Adrenal gland (tissue), 12 donors: ENCODE measurements around the gene WNT7A. TPM values are rescaled to one million over a fixed set of nuclear protein-coding genes. Genes with fewer than 3 reads are reported as not detected.

ENCODE experiments used
- DNase-seq, 7 donors: peaks; one replicate each; pipeline ENCODE4 v3.0.0-alpha.2; 2019 to 2020
- H3K27ac ChIP-seq, 5 donors: fragments of 200-600 bp; sonication (generic) in 4 of 5; 1 replicate in 3 of 5; 2 replicates in 2 of 5; pipeline versions ENCODE4 v1.5.1 to v1.8.0; 2016 to 2020; ENCODE audit warnings: mild to moderate bottlenecking in 1 of 5
- H3K27me3 ChIP-seq: fragments of 200-600 bp; 2 replicates; pipeline ENCODE4 v1.8.0; 2021
- H3K36me3 ChIP-seq, 2 donors: fragments of 200-600 bp; replicated peaks in 1 of 2; 1 replicate in 1 of 2; 2 replicates in 1 of 2; pipeline versions ENCODE4 v1.5.1 to v1.8.0; 2018 to 2022
- H3K4me1 ChIP-seq, 2 donors: fragments of 200-600 bp; replicated peaks in 1 of 2; 1 replicate in 1 of 2; 2 replicates in 1 of 2; pipeline versions ENCODE4 v1.5.1 to v1.8.0; 2018 to 2021
- H3K4me3 ChIP-seq, 4 donors: fragments of 200-600 bp; sonication (generic) in 3 of 4; one replicate each; pipeline ENCODE4 v1.5.1; 2016 to 2018
- H3K9me3 ChIP-seq, 3 donors: fragments of 200-600 bp; sonication (generic) in 1 of 3; replicated peaks in 1 of 3; 1 replicate in 2 of 3; 2 replicates in 1 of 3; pipeline versions ENCODE4 v1.5.1 to v1.8.0; 2016 to 2021
- CTCF ChIP-seq, 6 experiments: fragments of 450-650 bp in 4 of 6; fragments of 200-600 bp in 2 of 6; sonication (generic) in 1 of 6; IDR thresholded peaks; 1 replicate in 5 of 6; 2 replicates in 1 of 6; pipeline versions ENCODE4 v1.5.1 to v1.8.0; 2016 to 2021; ENCODE audit warnings: antibody characterized with exemption in 6 of 6, mild to moderate bottlenecking in 2 of 6, moderate library complexity in 1 of 6
- POLR2A ChIP-seq, 2 donors: fragments of 450-650 bp; IDR thresholded peaks; one replicate each; pipeline ENCODE4 v1.6.1; 2017; ENCODE audit warnings: antibody characterized with exemption in 2 of 2, mild to moderate bottlenecking in 2 of 2, moderate library complexity in 1 of 2
- WGBS, 4 donors: extraction: QIAGEN DNeasy Blood & Tissue Kit in 2 of 4; methylation state at CpG; one replicate each; pipeline versions ENCODE4 v1.1.5 to v1.1.7; 2013 to 2017; 5-methylcytosine and 5-hydroxymethylcytosine counted together
- intact Hi-C, 2 donors: fragments of 100-400 bp; cut with DNase I; formaldehyde crosslinking; loops; one replicate each; pipeline versions ENCODE4 v1.14.1 to v1.15.0; 2022 to 2023
- polyA plus RNA-seq, 3 donors: library from polyadenylated mRNA; stranded (reverse); fragments of 200-250 nt in 2 of 3; fragments of 350-450 nt in 1 of 3; fragmentation: Illumina TruSeq in 1 of 3; extraction: RNeasy Lipid Tissue Mini Kit (QIAGEN cat#74804) in 1 of 3; gene quantifications; one replicate each; pipeline ENCODE4 v1.2.3, GENCODE V29; 2013 to 2014
- total RNA-seq, 9 donors: library from RNA; depleted of rRNA in 4 of 9; stranded (reverse); fragments of >200 nt in 4 of 9; fragments of 120-200 nt in 1 of 9; fragmentation: NEBNext Ultra II Directional in 1 of 9; extraction: Animal tissue kit (Norgen Biotek cat#: 25700) in 1 of 9; gene quantifications; one replicate each; pipeline versions ENCODE4 v1.1.0 to v1.2.4, GENCODE V29; 2013 to 2023
- donor health status: healthy with polysubstance abuse.
- donor health status: Bipolar disorder and iron deficiency.
- donor health status: DM: yes; HTN: yes; CAD: no.
- donor health status: DM: no; HTN: no; CAD: no.
- donor health status: DM: no; HTN: no; CAD: no.
- donor health status: DM: yes; HTN: yes; CAD: no.

The WNT7A gene
- total and polyA plus RNA-seq, 12 donors = under 0.01 TPM; not detected in 11

GRCh38 chr3:13863382-13863952 lies 16.4 kb downstream of the WNT7A start:
- Histone ChIP-seq H3K36me3 (no peaks in the 10 kb centered on the region), H3K9me3 (no peaks in the 10 kb centered on the region), H3K27me3 (no peaks in the 10 kb centered on the region), H3K4me3 (no peak overlapping the region), H3K4me1 (no peaks in the 10 kb centered on the region), H3K27ac (no peak overlapping the region)
- intact Hi-C loops = no loop called here
- WGBS, 4 donors = 65 to 74% (median 71%) methylated on average over 6 of the region's 6 CpGs
- TF ChIP-seq CTCF (IDR thresholded peaks at IDR 0.05) = no peak
- no peak for TF ChIP-seq POLR2A (IDR thresholded peaks at IDR 0.05)
- DNase-seq = no peak

GRCh38 chr3:13861461-13861860 lies 18.4 kb downstream of the WNT7A start:
- DNase-seq = no peak
- no peak overlapping the region for H3K27ac ChIP-seq
- H3K9me3 ChIP-seq = no peaks in the 10 kb centered on the region
- no peaks in the 10 kb centered on the region for H3K4me1 ChIP-seq
- TF ChIP-seq POLR2A (IDR thresholded peaks at IDR 0.05) (no peak), CTCF (IDR thresholded peaks at IDR 0.05) (no peak)
- no peaks in the 10 kb centered on the region for H3K36me3 ChIP-seq
- H3K4me3 ChIP-seq = no peak overlapping the region
- H3K27me3 ChIP-seq = peaks cover 4% of the 10 kb centered on the region
- WGBS, 4 donors = 63 to 80% (median 68%) methylated on average over 6 of the region's 6 CpGs
- intact Hi-C loops = no loop called here

- Histone ChIP-seq H3K27me3 (peaks cover 10% of the 10 kb centered on the region), H3K4me3 (no peak overlapping the region), H3K36me3 (no peaks in the 10 kb centered on the region), H3K4me1 (no peaks in the 10 kb centered on the region), H3K27ac (no peak overlapping the region), H3K9me3 (no peaks in the 10 kb centered on the region)
- intact Hi-C loops = no loop called here
- TF ChIP-seq CTCF (IDR thresholded peaks at IDR 0.05) (no peak), POLR2A (IDR thresholded peaks at IDR 0.05) (no peak)
- WGBS, 4 donors = 77 to 87% (median 86%) methylated on average over 1 of the region's 1 CpG; no CpG with 5 or more reads in 1 of the 4 donors
- no peak for DNase-seq
Observed at GRCh38 chr3:13860001-13860400, 19.9 kb downstream of the WNT7A start.

- 68 to 78% (median 72%) methylated on average over 9 of the region's 9 CpGs for WGBS, 4 donors
- no peak overlapping the region for H3K27ac ChIP-seq
- H3K36me3 ChIP-seq = no peaks in the 10 kb centered on the region
- no peaks in the 10 kb centered on the region for H3K4me1 ChIP-seq
- H3K4me3 ChIP-seq = no peak overlapping the region
- H3K27me3 ChIP-seq = peaks cover 10% of the 10 kb centered on the region
- TF ChIP-seq POLR2A (IDR thresholded peaks at IDR 0.05) = no peak
- TF ChIP-seq CTCF (IDR thresholded peaks at IDR 0.05) = no peak
- DNase-seq = no peak
- no peaks in the 10 kb centered on the region for H3K9me3 ChIP-seq
- intact Hi-C loops = no loop called here
Observed at GRCh38 chr3:13858768-13859520, 20.9 kb downstream of the WNT7A start.
